ENCODE measurements around the gene FRMPD4. TPM values are rescaled to one million over a fixed set of nuclear protein-coding genes. Genes with fewer than 3 reads are reported as not detected.

FRMPD4 gene
- polyA plus RNA-seq, 2 of the 4 experiments (the other 2 are of a cell fraction), result 0.08 to 0.28 TPM

DNA sequence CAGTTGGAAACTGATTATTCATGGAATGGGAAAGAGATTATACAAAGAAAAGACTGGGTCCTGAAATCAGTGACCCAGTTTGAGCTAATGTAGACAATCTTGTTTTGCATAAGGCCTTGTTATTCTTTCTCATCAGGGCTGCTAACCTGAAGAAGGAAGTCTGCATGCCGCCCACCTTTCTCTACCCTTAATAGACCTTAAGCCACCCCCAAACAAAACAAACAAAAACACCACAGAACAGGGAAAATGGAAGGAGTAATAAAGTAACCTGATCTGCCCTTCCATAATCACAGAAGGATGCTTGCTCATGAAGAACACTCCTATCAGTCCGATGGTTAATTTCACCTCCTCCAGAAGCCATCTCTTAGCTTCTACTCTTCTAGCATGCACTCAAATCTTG is 288.1 kb downstream of the FRMPD4 start (continued):
- no peak for TF ChIP-seq E2F6 (IDR thresholded peaks at IDR 0.05; ENCODE audit: borderline replicate concordance, low read depth)

GRCh38 chrX:12434493-12434892 is 296.2 kb downstream of the FRMPD4 start:
- WGBS (ENCODE audit: missing lambda C conversion rate), result 23% methylated on average over 1 of the region's 1 CpG
- ChIA-PET CTCF (no interaction called here), POLR2A (no interaction called here)
- ATAC-seq (no peak), DNase-seq (ENCODE audit: low read depth in 1 of 2, low spot score in 1 of 2) (no peak), FAIRE-seq (no peak)
- Histone ChIP-seq H3K4me2 (no peak overlapping the region), H3K27ac (no peak overlapping the region), H3K9me3 (no peaks in the 10 kb centered on the region), H3K4me1 (no peaks in the 10 kb centered on the region), H3K4me3 (no peak overlapping the region)
- TF ChIP-seq, protein P1, sequence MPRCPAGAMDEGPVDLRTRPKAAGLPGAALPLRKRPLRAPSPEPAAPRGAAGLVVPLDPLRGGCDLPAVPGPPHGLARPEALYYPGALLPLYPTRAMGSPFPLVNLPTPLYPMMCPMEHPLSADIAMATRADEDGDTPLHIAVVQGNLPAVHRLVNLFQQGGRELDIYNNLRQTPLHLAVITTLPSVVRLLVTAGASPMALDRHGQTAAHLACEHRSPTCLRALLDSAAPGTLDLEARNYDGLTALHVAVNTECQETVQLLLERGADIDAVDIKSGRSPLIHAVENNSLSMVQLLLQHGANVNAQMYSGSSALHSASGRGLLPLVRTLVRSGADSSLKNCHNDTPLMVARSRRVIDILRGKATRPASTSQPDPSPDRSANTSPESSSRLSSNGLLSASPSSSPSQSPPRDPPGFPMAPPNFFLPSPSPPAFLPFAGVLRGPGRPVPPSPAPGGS (IDR thresholded peaks at IDR 0.05), result no peak
- no peak for TF ChIP-seq MAFK (IDR thresholded peaks at IDR 0.05; ENCODE audit: partially characterized antibody)
- no peak for TF ChIP-seq TFCP2L1 (CRISPR knock-in tag; IDR thresholded peaks at IDR 0.05)

- no peak overlapping the region for H3K4me2 ChIP-seq
- H3K4me3 ChIP-seq, result no peak overlapping the region
- DNase-seq (ENCODE audit: low read depth in 1 of 2, low spot score in 1 of 2) (no peak), ATAC-seq (no peak), FAIRE-seq (no peak)
- CTCF ChIA-PET, result no interaction called here
- POLR2A ChIA-PET, result no interaction called here
- no peak overlapping the region for H3K27ac ChIP-seq
- H3K9me3 ChIP-seq, result no peaks in the 10 kb centered on the region
- 41% methylated on average over 7 of the region's 7 CpGs for WGBS (ENCODE audit: missing lambda C conversion rate)
- TF ChIP-seq SMC3 (IDR thresholded peaks at IDR 0.05), result no peak
- no peak for TF ChIP-seq USF2 (IDR thresholded peaks at IDR 0.05)
- no peak for TF ChIP-seq HEYL (CRISPR knock-in tag; IDR thresholded peaks at IDR 0.05)
- no peak for TF ChIP-seq ESRRA (IDR thresholded peaks at IDR 0.05; ENCODE audit: borderline replicate concordance, low read length)
- no peak for TF ChIP-seq ZSCAN20 (CRISPR knock-in tag; IDR thresholded peaks at IDR 0.05)
- TF ChIP-seq KDM1A (IDR thresholded peaks at IDR 0.05; ENCODE audit: low read depth), result no peak
- H3K4me1 ChIP-seq, result no peaks in the 10 kb centered on the region
Observed at GRCh38 chrX:12439416-12439815, 301.1 kb downstream of the FRMPD4 start.

GRCh38 chrX:12440246-12440645 is 302.0 kb downstream of the FRMPD4 start:
- no peak overlapping the region for H3K4me3 ChIP-seq
- POLR2A ChIA-PET, result no interaction called here
- H3K27ac ChIP-seq, result no peak overlapping the region
- no peak for ATAC-seq
- FAIRE-seq, result no peak
- TF ChIP-seq, protein P2, sequence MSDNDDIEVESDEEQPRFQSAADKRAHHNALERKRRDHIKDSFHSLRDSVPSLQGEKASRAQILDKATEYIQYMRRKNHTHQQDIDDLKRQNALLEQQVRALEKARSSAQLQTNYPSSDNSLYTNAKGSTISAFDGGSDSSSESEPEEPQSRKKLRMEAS (IDR thresholded peaks at IDR 0.05), result no peak
- TF ChIP-seq ELK1 (IDR thresholded peaks at IDR 0.05; ENCODE audit: low read depth, low read length), result no peak
- TF ChIP-seq, protein P1 (IDR thresholded peaks at IDR 0.05), result no peak
- TF ChIP-seq, protein P3, sequence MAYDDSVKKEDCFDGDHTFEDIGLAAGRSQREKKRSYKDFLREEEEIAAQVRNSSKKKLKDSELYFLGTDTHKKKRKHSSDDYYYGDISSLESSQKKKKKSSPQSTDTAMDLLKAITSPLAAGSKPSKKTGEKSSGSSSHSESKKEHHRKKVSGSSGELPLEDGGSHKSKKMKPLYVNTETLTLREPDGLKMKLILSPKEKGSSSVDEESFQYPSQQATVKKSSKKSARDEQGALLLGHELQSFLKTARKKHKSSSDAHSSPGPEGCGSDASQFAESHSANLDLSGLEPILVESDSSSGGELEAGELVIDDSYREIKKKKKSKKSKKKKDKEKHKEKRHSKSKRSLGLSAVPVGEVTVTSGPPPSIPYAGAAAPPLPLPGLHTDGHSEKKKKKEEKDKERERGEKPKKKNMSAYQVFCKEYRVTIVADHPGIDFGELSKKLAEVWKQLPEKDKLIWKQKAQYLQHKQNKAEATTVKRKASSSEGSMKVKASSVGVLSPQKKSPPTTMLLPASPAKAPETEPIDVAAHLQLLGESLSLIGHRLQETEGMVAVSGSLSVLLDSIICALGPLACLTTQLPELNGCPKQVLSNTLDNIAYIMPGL (CRISPR knock-in tag; IDR thresholded peaks at IDR 0.05; ENCODE audit: borderline replicate concordance), result no peak
- TF ChIP-seq EP300 (IDR thresholded peaks at IDR 0.05), result no peak
- no peak for TF ChIP-seq HOXB13 (CRISPR knock-in tag; IDR thresholded peaks at IDR 0.05; ENCODE audit: low read depth)
- no peak for TF ChIP-seq HOXA7 (CRISPR knock-in tag; IDR thresholded peaks at IDR 0.05)
- no peak for TF ChIP-seq ZC3H11A (IDR thresholded peaks at IDR 0.05)
- TF ChIP-seq BHLHE40 (IDR thresholded peaks at IDR 0.05; ENCODE audit: low read depth, low read length), result no peak
- no peak for TF ChIP-seq PBX3 (IDR thresholded peaks at IDR 0.05)
- CTCF ChIA-PET, result no interaction called here
- H3K4me2 ChIP-seq, result no peak overlapping the region
- no peak for DNase-seq (ENCODE audit: low read depth in 1 of 2, low spot score in 1 of 2)
- H3K4me1 ChIP-seq, result no peaks in the 10 kb centered on the region
- H3K9me3 ChIP-seq, result no peaks in the 10 kb centered on the region

Measured in A549 (cell line).